ENCODE data around the gene LLCFC1.

- TF ChIP-seq POLR2A (IDR thresholded peaks at IDR 0.05) (no peak), CTCF (IDR thresholded peaks at IDR 0.05 in 4 of 5, conservative IDR thresholded peaks at IDR 0.05 in 1 of 5) (no peak)
Observed at GRCh38 chr7:142904128-142904527, 35.2 kb upstream of the LLCFC1 start.
